Stimulated activated CD4-positive, alpha-beta T cell treated with anti-CD3 and anti-CD28 coated beads, TNF-alpha, amount 100 ng/mL, for 4 hours (primary cell): Measurements from ENCODE around the gene DNAJC22.
"Not testable (repeated sequence)": the region's sequence is repeated elsewhere in the genome, so short reads cannot be mapped to it uniquely, and the experiment has no call there.

Experiments used
- DNase-seq, 3 experiments: peaks; one replicate each; pipeline ENCODE4 v3.0.0-alpha.2; 2020; ENCODE audit warnings: low read depth in 3 of 3

The DNAJC22 gene

DNA sequence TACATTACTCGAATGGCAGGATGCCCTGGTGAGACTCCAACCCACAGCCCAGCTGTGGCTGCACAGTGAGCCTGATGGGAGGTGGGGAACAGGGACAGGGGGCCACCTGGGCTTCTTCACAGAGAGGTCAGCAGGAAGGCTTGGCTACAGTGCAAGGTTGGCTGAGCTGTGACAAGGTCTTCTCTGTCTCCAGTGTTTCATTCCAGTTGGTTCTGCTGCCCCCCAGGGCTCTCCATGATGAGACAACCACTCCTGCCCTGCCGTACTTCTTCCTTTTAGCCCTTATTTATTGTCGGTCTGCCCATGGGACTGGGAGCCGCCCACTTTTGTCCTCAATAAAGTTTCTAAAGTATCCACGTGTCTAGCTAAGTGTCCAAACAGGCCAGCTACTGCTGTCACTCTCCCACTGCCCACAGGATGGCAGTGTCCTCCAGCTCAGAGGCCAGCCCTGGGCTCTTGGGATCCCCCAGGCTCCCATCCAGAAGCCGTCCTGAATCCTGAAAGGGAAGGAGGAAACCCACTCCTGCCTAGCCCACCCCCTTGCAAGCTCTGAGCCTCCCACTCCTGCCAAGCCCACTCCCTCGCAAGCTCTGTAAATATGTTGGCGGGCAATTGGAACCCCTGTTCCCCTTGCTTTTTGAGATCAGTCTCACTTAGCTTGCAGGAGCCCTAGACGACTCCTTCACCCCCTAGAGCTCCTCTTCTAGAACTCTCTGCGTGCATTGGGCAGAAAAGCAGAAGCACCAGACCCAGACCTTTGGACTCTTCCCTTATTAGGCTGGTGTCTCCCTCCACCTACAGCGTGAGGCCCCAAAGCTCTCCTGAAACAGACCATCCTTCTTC, 15.1 kb upstream of the DNAJC22 start:
- no peak for DNase-seq

DNA sequence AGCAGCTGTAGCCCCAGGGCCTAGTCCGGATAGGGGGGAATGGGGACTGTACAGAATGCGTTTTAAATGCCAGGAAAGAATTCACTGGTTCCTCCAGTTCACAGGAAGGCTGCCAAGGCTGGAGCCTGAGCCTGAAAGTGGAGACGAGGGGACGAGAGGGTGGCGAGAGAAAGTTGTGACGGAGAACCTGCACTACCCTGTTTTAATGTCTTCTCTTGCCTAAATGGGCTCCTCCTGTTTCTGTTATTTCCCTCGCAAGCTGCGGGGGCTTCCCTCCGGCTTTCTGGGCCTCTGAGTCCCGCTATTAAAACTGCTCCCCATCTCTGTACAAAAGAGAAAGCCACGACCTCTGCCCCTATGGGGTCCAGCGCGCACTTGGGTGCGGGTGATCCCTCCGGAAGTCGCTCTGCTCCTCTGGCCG, 14.2 kb upstream of the DNAJC22 start:
- DNase-seq: no peak

DNA sequence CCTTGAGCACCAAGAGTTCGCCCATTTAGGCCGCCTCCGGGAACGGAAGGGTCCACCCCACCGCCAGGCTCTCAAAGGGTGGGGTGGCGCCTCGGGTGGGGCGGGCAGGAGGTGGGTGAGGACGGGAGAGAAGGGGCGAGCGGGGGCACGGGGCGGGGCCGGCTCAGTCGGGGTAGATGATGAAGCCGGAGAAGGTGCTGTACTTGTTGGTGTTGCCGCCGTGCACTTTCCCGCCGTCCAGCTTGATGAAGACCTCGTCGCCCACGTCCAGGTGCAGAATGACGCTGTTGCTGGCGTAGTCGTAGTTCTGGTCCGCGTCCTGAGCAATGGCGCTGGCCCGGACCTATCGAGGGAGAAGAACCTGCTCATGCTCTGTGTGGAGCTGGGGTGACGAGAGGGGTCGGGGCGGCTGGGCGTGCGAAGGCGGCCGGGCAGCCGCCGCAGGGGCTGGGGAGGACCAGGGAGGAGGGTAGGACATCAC, 13.8 kb upstream of the DNAJC22 start:
- no peak for DNase-seq

DNA sequence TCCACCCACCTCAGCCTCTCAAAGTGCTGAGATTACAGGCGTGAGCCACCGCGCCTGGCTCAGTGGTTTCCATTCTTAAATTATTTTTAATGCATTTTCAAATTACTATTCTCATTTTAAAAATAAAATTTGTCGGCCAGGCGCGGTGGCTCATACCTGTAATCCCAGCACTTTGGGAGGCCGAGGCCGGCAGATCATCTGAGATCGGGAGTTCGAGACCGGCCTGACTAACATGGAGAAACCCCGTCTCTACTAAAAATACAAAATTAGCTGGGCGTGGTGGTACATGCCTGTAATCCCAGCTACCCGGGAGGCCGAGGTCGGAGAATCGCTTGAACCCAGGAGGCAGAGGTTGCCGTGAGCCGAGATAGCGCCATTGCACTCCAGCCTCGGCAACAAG, 12.9 kb upstream of the DNAJC22 start:
- DNase-seq: not testable (repeated sequence)

DNA sequence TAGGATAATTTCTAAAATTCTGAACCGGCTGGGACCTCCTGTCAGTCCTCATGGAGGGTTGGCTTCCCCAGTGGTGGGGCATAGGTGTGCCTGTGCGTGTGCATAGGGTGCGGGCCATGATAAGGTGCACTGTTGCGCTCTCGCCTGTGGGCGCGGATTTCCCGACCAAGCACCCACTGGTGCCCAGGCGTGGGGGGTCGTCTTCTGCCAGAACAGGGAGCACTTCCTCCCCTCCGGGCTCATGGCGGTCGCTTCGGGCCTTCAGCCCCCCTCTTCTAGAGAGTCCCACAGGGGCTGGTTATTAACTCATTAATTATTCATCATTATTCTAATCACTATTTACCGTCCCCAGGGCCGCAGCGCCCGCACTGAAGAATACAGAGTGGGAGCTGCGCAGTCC, 12.5 kb upstream of the DNAJC22 start:
- DNase-seq: no peak

DNA sequence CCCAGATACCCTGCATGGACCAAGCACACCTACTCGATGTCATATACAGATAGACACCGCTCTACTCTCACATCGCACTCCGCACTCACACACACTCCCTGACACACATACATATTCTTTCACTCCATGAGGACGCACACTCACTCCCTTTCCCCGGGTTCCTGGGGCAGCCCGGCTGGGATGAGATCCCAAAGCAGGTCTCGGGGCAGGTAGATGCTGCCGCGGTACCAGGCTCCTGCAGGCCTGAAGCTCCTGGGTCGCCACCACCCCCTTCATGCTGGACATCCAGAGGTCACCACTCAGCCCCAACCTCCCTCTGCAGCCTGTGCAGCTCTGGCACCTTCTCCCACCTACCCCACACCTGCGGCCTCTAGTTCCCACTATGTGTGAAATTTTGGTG, 12.0 kb upstream of the DNAJC22 start:
- no peak for DNase-seq

DNA sequence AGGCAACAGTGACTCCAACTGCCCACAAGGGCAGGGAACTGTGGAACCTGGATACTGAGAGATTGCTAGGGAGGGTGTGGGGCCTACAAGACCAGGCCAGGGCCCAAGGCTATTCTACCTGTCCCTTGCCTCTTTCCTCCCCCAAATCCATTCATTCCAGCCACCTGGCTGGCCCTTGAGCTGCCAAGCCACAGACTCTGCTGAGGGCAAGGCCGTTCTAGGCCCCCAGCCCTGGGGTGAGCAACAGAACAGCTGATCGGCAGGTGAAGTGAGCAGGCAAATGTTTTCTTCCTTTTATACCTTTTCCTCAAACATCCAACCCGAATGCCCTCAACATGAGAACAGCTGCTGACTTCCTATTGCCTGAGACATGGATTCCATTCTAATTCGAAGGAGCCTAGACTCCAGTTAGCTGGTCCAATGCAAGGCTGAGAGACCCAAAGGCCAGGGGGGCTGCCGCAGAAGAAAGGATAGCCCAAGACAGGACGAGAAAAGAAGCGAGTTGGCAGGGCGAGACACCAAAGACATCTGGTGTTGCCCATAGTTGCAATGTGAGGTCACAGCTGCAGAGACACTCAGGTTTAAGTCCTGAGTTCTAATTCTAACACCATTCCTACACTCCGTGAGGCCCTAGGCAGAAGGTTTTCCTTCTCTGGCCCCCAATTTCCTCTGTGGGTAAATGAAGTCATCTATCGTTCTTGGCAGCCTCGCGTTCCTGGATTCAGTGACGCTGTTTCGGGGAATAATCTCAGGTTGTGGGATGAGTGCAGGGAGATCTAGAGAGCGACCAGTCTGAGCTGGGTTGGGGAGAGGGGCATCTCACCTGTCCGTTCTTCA, 11.4 kb upstream of the DNAJC22 start:
- no peak for DNase-seq

DNA sequence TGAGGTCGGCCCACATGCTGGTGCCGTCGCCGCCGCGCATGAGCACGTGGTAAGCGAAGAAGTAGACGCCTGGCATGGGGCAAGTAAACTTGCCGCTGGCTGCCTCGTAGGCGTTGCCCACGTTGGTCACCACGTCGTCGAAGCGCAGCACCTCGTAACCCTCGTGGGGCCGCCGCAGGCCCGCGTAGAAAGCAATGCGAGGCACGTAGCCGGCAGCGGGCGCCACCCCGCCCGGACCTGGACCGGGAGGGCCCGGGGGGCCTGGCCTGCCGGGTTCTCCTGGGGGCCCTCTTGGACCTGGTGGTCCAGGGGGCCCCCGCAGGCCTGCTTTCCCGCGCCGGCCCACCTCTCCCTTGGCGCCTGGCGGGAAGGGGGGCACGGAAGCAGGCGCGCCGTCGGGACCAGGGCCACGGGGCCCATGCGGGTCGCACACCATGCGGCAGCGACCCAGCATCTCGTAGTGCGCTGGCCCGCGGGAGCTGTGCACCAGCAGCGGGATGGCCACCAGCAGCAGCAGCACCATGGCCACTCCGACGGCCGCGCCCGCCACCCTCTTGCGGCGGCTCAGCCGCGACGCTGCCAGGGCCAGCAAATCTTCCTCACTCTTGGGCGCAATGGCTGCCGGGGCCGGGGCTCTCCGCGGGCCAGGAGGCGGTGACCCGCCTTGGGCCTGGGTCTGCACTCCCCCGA, 10.6 kb upstream of the DNAJC22 start:
- no peak for DNase-seq

DNA sequence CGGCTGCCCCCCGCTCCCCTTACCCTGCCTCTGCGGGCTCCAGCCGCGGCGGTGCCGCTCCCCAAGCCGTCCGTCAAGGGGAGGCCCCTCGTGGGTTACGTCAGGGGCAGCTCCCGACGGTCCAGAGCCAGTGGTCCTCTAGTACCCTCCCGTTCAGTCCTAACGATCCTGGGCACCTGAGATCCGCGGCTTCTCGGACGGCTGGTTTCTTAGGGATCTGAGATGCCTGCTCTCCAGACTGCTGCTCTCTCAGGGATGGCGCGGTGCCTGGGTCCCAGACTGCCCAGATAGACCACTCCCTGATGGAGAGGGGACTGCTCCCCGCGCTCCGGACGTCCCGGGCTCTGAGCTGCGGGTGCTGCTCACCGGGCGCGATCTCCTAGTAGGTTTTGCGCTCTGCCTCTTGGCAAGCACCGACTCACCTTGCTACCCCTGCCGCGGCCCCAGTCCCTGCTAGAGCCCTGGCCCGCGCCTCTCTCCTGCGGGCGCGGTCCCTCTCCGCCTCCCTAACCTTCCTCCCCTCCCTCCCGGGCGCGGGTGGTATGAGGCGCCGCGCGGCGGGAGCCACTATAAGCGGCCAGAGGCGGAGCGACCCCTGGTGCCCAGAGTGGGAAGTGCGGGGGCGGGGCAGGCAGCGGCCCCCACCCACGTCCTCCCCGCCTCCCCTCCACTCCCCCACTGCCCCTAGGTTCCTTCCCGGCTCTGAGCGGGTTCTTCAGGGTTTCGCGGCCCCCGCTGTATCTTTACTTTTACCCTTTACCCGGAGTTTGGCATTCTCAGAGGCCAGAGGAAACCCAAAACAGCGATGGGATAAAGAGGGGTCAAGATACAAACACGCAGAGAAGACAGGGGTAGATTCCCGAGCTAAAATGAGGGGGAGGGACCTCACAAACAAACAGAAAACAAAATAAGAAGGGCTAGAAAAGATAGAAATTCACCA, 9.8 kb upstream of the DNAJC22 start, which contains the start of gene C1QL4:
TSS of gene C1QL4 (minus strand) at position 544 of the 940 bp plus-strand sequence. CDS start 711 bp downstream, outside the sequence.
- peak; percentile 79 to 81 (median 81) for DNase-seq

DNA sequence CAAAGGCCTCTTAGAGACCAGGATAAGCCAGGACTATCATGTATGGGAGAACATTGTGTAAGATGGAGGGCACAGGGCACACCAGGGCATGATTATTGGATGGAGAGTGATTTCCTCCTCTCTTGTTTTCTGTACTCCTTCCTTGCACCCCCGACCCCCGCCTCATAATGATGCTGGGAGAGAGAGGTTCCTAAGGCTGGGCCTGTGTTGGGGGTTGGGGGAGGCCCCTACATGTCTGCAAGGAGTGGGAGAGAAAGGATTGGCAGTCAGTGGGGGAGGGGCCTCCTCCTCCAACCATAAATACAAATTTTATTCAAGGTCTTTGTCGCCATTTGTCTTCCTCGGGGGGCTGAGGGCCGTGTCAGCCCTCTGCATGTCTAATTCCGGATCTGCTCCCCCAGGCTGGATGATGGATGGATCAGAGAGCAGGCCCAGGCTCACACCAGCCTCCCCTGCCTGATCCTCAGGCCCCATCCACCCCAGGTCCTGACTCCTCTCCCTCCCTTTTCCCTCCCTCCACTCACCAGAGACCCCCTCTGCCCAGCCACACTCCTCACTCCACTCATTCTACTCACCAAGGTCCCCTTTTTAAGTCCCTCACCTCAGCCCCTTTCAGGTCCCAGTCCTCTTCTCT, 7.7 kb upstream of the DNAJC22 start:
- DNase-seq: no peak

DNA sequence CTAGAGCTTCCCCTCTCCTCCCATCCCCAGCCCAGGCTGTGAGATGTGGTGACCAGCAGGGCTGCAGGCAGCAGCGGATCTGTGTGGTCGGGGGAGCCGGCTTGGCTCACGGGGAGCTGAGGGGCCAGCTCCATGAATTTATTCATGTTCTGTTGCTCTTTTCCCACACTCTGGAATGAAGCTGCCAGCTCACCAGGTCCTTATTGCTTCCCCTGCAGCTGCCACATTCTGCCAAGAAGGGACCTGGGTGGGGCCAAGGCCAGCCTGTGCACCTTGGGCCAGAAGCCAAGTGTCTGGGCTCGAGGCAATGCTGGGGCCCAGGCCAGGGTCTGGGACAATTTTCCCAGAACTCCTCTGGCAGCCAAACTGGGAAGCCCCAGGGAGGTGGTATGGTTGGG, 7.2 kb upstream of the DNAJC22 start:
- no peak for DNase-seq

DNA sequence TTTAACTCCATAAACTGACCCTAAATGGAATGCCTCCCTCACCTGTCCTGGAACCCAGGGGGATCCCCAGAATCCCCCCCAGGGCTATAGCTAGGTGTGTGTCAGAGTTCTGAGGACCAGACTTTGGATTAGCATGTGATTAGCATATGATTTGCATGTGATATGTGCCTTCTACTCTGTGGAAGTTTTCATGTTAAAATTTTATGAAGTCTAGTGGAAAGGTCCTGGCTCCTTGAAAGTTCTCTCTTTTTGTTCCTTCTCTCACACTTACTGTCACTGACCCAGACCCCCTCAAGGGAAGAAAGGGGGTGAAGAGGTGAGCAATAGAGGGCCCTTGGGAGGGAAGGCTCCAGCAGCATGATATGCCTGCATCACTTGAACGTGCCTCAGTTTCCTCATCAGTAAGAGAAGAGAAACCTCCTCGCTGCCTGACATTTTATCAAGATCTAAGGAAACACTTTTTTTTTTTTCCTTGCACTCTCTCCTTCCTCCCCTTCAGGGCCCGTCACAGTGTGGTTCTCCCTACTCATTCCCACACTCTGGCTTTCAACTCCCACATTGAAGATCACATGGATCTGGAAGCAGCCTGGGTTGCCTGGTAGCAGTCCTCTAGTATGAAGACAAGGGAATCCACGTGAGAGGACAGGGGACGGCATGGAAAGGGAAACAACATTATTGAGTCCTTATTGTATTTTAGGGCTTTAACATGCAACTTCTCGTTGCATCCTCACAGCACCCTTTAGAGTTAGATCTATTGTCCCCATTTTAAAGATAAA, 6.4 kb upstream of the DNAJC22 start:
- DNase-seq: no peak

DNA sequence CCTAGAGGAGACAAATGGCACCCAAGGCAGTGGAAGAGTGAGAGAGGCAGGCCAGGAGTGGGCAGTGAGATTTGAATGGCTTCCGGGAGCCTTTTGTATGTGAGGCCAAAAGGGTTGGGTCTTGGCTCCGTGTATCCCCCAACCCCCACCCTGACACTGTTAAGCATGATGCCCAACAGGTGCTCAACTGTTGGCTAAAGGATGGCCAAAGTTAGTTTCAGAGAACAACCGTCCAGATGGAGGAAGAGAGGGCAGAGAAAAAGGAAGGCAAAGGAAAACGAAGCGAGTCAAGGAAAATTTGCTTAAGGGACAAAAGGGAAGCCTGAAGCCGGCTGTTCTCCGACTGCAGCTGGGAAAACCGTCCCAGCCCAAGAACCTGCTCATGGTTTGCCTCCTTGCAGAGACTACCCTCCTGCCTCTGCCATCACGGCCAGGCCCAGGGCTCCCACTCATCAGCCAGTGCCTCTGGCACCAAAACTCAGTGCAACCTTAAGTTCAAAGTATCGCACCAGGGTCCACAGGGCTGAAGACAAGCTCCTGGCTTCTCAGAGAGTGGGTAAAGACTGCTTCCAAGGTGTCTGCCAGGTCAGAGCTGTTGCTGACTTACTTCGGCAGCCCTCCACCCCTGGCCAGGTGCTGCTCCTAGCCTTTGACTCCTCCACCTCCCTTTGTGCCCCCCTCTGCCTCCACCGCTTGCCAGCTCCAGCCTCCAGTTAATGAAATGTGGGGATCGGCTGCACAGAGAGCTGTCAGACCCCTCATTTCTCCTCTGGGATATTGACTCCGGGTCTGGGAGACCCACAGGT, 5.5 kb upstream of the DNAJC22 start:
- no peak for DNase-seq

DNA sequence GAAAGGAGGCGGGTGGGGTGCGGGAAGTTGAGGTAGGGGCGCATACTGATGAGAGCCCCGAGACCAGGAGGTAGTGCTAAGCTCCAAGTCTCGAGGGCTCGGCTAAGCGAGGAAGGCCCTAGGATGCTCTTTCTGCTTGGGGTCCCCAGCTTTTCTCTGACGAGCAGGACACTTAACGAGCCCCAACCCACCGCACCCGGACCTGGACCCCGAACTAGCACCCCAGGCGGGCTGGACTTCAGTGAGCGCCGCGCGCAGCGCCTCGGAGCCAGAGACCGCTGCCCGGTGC, 5.0 kb upstream of the DNAJC22 start:
- no peak for DNase-seq

DNA sequence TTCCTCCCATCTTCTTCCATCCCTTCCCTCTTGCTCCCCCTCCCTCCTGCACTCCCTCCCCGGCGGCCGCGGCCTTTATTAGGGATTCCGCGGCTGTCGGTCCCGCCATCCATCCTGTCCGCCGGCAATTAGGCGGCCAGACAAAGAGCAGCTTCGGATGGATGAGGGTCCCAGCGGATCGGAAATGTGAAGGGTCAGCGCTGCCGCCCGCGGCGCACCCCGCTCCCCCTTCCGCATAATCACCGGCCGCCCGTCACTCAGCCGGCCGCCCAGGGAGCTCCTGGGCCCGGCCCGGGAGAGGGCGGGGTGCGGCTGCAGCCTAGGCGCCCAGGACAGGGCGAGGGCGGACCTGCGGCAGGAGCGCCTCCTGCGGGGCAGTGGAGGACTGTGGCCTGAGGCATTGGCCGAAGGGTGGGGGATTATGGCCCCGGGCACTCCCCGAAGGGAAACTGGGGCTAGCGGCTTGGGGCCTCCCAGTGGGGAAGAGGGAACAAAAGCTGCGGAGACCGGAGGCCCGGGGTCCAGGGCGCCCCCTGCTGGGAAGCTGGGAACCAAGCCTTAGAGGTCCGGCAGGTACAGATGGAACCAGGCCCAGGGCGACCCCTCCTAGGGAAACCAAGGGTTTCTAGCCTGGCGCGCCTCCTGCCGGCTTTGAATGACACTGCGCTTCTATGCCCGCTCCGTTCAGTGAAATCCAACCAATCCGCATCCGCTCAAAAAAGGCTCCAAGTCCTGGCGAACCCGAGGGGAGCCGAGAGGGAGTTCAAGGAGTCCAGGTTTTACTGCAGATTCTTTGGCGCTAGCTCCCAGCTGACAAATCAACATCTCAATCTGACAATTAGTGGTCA, 4.4 kb upstream of the DNAJC22 start:
- peak; percentile 46 to 60 (median 47) for DNase-seq

DNA sequence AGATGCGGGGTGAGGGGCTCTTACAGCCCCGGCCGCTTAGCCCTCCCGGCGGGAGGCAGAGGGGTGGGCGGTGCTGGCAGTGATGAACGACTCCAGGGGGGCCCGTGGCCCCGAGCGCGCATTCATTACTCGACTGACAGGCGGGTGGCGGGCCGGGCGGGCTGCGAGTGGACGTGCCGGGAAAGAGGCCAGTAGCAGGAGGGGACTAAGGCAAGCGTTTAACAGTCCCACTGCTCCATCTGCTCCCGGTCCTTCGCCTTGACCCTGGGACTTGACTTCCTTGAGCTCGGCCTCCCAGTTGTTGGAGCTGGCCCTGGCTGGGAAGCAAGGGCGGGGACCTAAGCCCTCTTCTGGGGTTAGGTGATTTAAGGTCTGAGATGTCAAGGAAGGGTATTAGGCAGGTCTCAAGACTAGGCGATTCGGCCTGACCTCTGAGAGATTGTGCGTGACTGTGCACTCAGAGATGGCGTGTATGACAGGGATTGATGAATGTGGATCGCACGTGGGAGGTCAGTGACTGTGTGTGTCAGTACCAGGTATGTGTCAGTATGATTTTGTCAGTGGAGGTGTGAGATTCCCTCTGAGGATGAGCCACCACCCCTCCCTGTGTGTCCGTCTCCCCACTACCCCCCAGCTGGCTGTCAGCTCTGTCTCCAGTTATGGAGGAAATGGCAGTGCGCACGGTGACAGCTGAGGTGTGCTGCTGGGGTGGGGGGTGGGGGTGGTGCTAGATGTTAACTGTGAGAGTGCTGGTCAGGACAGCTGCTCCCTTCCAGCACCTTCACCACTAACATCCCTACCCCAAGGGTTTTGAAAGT, 3.6 kb upstream of the DNAJC22 start:
- DNase-seq: peak in 1 of 3 experiments; percentile 42

DNA sequence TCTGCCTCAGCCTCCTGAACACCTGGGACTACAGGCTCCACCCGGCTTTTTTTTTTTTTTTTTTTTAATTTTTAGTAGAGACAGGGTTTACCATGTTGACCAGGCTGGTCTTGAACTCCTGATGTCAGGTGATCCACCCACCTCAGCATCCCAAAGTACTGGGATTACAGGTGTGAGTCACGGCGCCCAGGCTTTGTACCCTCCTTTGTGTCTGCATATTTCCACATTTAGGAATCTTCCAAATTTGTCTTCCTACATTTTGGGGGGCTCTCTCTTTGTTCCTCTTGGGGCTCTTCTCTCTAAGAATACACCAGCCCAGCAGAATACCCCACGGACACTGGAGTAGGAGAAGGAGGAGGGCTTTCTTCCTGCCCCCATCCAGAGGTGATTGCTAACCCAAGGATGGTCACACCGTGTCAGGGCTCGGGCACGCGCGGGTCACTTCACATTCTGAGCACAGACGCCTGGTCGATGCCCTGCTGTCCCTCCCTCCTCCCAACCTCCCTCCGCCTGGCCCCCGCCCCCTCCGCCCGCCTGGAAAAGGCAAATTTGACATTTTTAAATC, 2.1 kb upstream of the DNAJC22 start:
- DNase-seq: no peak
